HEK293T (cell line): ENCODE data around the gene RFK.

ENCODE experiments used
- CTCF ChIA-PET: fragments of 350-600 bp; formaldehyde crosslinking; extraction: SDS; loops from one replicate; lab custom pipeline; 2021; ENCODE audit warnings: antibody characterized with exemption, inconsistent platforms; lab: Yijun Ruan, JAX
- POLR2A ChIA-PET: fragments of 350-600 bp; formaldehyde crosslinking; extraction: SDS; loops from one replicate; lab custom pipeline; 2020; ENCODE audit warnings: antibody characterized with exemption, inconsistent platforms; lab: Yijun Ruan, JAX
- DNase-seq: peaks from one replicate; pipeline ENCODE4 v3.0.0; 2012; ENCODE audit warnings: mixed read lengths; ENCODE audit errors: extremely low spot score
- ARNT ChIP-seq: fragments of 450-650 bp; IDR thresholded peaks from 2 replicates; pipeline ENCODE4 v1.6.1; 2017; ENCODE audit warnings: mild to moderate bottlenecking
- BHLHE40 ChIP-seq: fragments of 450-650 bp; IDR thresholded peaks from 2 replicates; pipeline ENCODE4 v1.6.1; 2016; ENCODE audit warnings: mild to moderate bottlenecking, moderate library complexity, borderline replicate concordance
- CTBP1 ChIP-seq: fragments of 450-650 bp; IDR thresholded peaks from 2 replicates; pipeline ENCODE4 v1.6.1; 2016; ENCODE audit warnings: borderline replicate concordance
- ELF4 ChIP-seq: fragments of 450-650 bp; IDR thresholded peaks from 2 replicates; pipeline ENCODE4 v1.6.1; 2017; ENCODE audit warnings: antibody characterized with exemption
- FOXA1 ChIP-seq: fragments of 450-650 bp; IDR thresholded peaks from 2 replicates; pipeline ENCODE4 v1.6.1; 2016; ENCODE audit warnings: mild to moderate bottlenecking
- FOXK2 ChIP-seq: fragments of 450-650 bp; IDR thresholded peaks from 2 replicates; pipeline ENCODE4 v1.6.1; 2016; ENCODE audit warnings: mild to moderate bottlenecking
- FOXM1 ChIP-seq: fragments of 450-650 bp; IDR thresholded peaks from 2 replicates; pipeline ENCODE4 v1.6.1; 2017; ENCODE audit warnings: mild to moderate bottlenecking, borderline replicate concordance
- HDGF ChIP-seq: fragments of 450-650 bp; IDR thresholded peaks from 2 replicates; pipeline ENCODE4 v1.6.1; 2017; ENCODE audit warnings: antibody characterized with exemption, borderline replicate concordance
- L3MBTL2 ChIP-seq: fragments of 450-650 bp; conservative IDR thresholded peaks from 2 replicates; pipeline ENCODE4 v1.6.1; 2016; ENCODE audit warnings: mild to moderate bottlenecking
- LEF1 ChIP-seq: fragments of 450-650 bp; IDR thresholded peaks from 2 replicates; pipeline ENCODE4 v1.6.1; 2017; ENCODE audit warnings: mild to moderate bottlenecking, borderline replicate concordance
- NFRKB ChIP-seq: fragments of 450-650 bp; IDR thresholded peaks from 2 replicates; pipeline ENCODE4 v1.6.1; 2016; ENCODE audit warnings: mild to moderate bottlenecking, moderate library complexity
- PKNOX1 ChIP-seq: fragments of 450-650 bp; IDR thresholded peaks from 2 replicates; pipeline ENCODE4 v1.6.1; 2016
- SP1 ChIP-seq: fragments of 450-650 bp; IDR thresholded peaks from 2 replicates; pipeline ENCODE4 v1.6.1; 2017
- SUZ12 ChIP-seq: fragments of 450-650 bp; IDR thresholded peaks from 2 replicates; pipeline ENCODE4 v1.6.1; 2016; ENCODE audit warnings: mild to moderate bottlenecking
- TARDBP ChIP-seq: fragments of 450-650 bp; IDR thresholded peaks from 2 replicates; pipeline ENCODE4 v1.6.1; 2016
- ZNF384 ChIP-seq: fragments of 450-650 bp; IDR thresholded peaks from 2 replicates; pipeline ENCODE4 v1.6.1; 2016

The RFK gene

GRCh38 chr9:76349865-76350264 is 44.4 kb downstream of the RFK start:
- DNase-seq, result no peak
- TF ChIP-seq ARNT (no peak), FOXK2 (no peak), ZNF384 (no peak), BHLHE40 (no peak), HDGF (no peak), LEF1 (no peak), SUZ12 (no peak), TARDBP (no peak), CTBP1 (no peak), FOXA1 (no peak), NFRKB (no peak), PKNOX1 (no peak), FOXM1 (no peak), ELF4 (no peak), SP1 (no peak), L3MBTL2 (no peak)
- POLR2A ChIA-PET, result no interaction called here
- CTCF ChIA-PET, result no interaction called here

GRCh38 chr9:76342858-76343257 is 51.4 kb downstream of the RFK start:
- no peak for TF ChIP-seq CTBP1
- no peak for TF ChIP-seq L3MBTL2
- TF ChIP-seq LEF1, result no peak
- TF ChIP-seq BHLHE40, result no peak
- CTCF ChIA-PET, result no interaction called here
- POLR2A ChIA-PET, result no interaction called here
- DNase-seq, result no peak

- no peak for TF ChIP-seq FOXA1
- TF ChIP-seq NFRKB, result no peak
- no peak for TF ChIP-seq LEF1
- TF ChIP-seq ELF4, result no peak
- no peak for TF ChIP-seq BHLHE40
- TF ChIP-seq SP1, result no peak
- TF ChIP-seq PKNOX1, result no peak
- no peak for TF ChIP-seq TARDBP
- no peak for TF ChIP-seq HDGF
- TF ChIP-seq FOXM1, result no peak
- TF ChIP-seq FOXK2, result no peak
- no peak for TF ChIP-seq L3MBTL2
- no peak for TF ChIP-seq ARNT
- TF ChIP-seq SUZ12, result no peak
- TF ChIP-seq ZNF384, result no peak
- TF ChIP-seq CTBP1, result no peak
- no peak for DNase-seq
- CTCF ChIA-PET, result no interaction called here
- POLR2A ChIA-PET, result no interaction called here
Measured at GRCh38 chr9:76342201-76342600, 52.0 kb downstream of the RFK start.

GRCh38 chr9:76341616-76342015 is 52.6 kb downstream of the RFK start:
- ChIA-PET POLR2A (no interaction called here), CTCF (no interaction called here)
- TF ChIP-seq ELF4 (no peak), SUZ12 (no peak), L3MBTL2 (no peak), TARDBP (no peak)
- no peak for DNase-seq

- CTCF ChIA-PET, result no interaction called here
- TF ChIP-seq FOXA1, result no peak
- POLR2A ChIA-PET, result interaction anchor here (1.4 kb wide), 1 partner anchor 8 kb away, joined by 4 read pairs; no protein-coding TSS in a partner anchor
- no peak for DNase-seq
Measured at GRCh38 chr9:76338418-76338817, 55.8 kb downstream of the RFK start.

- TF ChIP-seq ELF4 (no peak), SP1 (no peak), L3MBTL2 (no peak)
- ChIA-PET POLR2A (no interaction called here), CTCF (no interaction called here)
- no peak for DNase-seq
Measured at GRCh38 chr9:76336027-76336426, 58.2 kb downstream of the RFK start.
